Brain pericyte (primary cell): ENCODE data around the gene KAZN.

Experiments
- DNase-seq: peaks from one replicate; pipeline ENCODE4 v3.0.0-alpha.2; 2012; ENCODE audit warnings: low read depth, low spot score

KAZN gene

GRCh38 chr1:15155888-15156741, 557.6 kb downstream of the KAZN start:
- DNase-seq = no peak

GRCh38 chr1:15156807-15157380, 558.4 kb downstream of the KAZN start:
- no peak for DNase-seq

- no peak for DNase-seq
Observed at GRCh38 chr1:15157524-15158399, 559.3 kb downstream of the KAZN start.

- no peak for DNase-seq
Observed at GRCh38 chr1:15158506-15159165, 560.2 kb downstream of the KAZN start.

- no peak for DNase-seq
Observed at GRCh38 chr1:15159166-15159555, 560.7 kb downstream of the KAZN start.

- no peak for DNase-seq
Observed at GRCh38 chr1:15160626-15161025, 562.1 kb downstream of the KAZN start.

GRCh38 chr1:15167386-15167785, 568.9 kb downstream of the KAZN start:
- DNase-seq = no peak
